ENCODE data around the gene GLT8D1. TPM values are rescaled to one million over a fixed set of nuclear protein-coding genes. Genes with fewer than 3 reads are reported as not detected.
A peak's percentile ranks its signal among the peaks of the same experiment; 100 is the strongest.

Gene GLT8D1
- total and polyA plus RNA-seq, 4 donors: 96.0 to 114 (median 103) TPM

Small RNAs within 50 kb of the gene (small RNA-seq; reads per million reads assigned to genes)
- gene AC006254.2 (ENCODE audit: low replicate concordance): not detected
- 1,508 reads per million, percentile 99 among the genes with 10 or more reads in this experiment for gene RF00569 (ENCODE audit: low replicate concordance)
- not detected for gene RF01183 (ENCODE audit: low replicate concordance)
- 0.41 reads per million, percentile 46 among the genes with 10 or more reads in this experiment for gene SNORD19 (ENCODE audit: low replicate concordance)
- not detected for gene SNORD19B (ENCODE audit: low replicate concordance)
- 3,298 reads per million, percentile 100 among the genes with 10 or more reads in this experiment for gene SNORD69 (ENCODE audit: low replicate concordance)

Other genes with a start within 250 kb of the GLT8D1 start
- gene STAB1, start 210.5 kb downstream of the GLT8D1 start, total RNA-seq: 10 to 100 TPM; 38.3 to 79.7 TPM
- 10 to 100 TPM; 34.5 to 38.3 TPM for gene STAB1, start 210.5 kb downstream of the GLT8D1 start, polyA plus RNA-seq (ENCODE audit: insufficient read length in 2 of 2)
- gene NT5DC2, start 171.9 kb downstream of the GLT8D1 start, total RNA-seq: 10 to 100 TPM; 33.6 to 83.3 TPM
- 100 to 1,000 TPM; 204 to 205 TPM for gene NT5DC2, start 171.9 kb downstream of the GLT8D1 start, polyA plus RNA-seq (ENCODE audit: insufficient read length in 2 of 2)
- gene UQCC5, start 169.2 kb downstream of the GLT8D1 start, total RNA-seq: 10 to 100 TPM in 1 of 2 donors, 1 to 10 TPM in 1; 2.8 to 19.9 TPM
- 10 to 100 TPM; 21.7 to 21.9 TPM for gene UQCC5, start 169.2 kb downstream of the GLT8D1 start, polyA plus RNA-seq (ENCODE audit: insufficient read length in 2 of 2)
- gene PBRM1, start 19.9 kb downstream of the GLT8D1 start, total RNA-seq: 100 to 1,000 TPM in 1 of 2 donors, 10 to 100 TPM in 1; 71.9 to 105 TPM
- 10 to 100 TPM; 35.9 to 46.9 TPM for gene PBRM1, start 19.9 kb downstream of the GLT8D1 start, polyA plus RNA-seq (ENCODE audit: insufficient read length in 2 of 2)
- 10 to 100 TPM; 63.7 to 74.7 TPM for gene GNL3, start 19.8 kb downstream of the GLT8D1 start, total RNA-seq
- 10 to 100 TPM; 65.0 to 75.6 TPM for gene GNL3, start 19.8 kb downstream of the GLT8D1 start, polyA plus RNA-seq (ENCODE audit: insufficient read length in 2 of 2)
- gene SPCS1, start 315 bp upstream of the GLT8D1 start, total RNA-seq: 10 to 100 TPM; 56.0 to 82.0 TPM
- 100 to 1,000 TPM; 148 to 150 TPM for gene SPCS1, start 315 bp upstream of the GLT8D1 start, polyA plus RNA-seq (ENCODE audit: insufficient read length in 2 of 2)
- 10 to 100 TPM; 41.4 to 47.3 TPM for gene NEK4, start 65.1 kb upstream of the GLT8D1 start, total RNA-seq
- gene NEK4, start 65.1 kb upstream of the GLT8D1 start, polyA plus RNA-seq (ENCODE audit: insufficient read length in 2 of 2): 10 to 100 TPM; 30.8 to 35.4 TPM
- under 1 TPM in 1 of 2 donors, not detected in 1; 0.44 TPM for gene ITIH1, start 71.8 kb upstream of the GLT8D1 start, total RNA-seq
- gene ITIH1, start 71.8 kb upstream of the GLT8D1 start, polyA plus RNA-seq (ENCODE audit: insufficient read length in 2 of 2): under 1 TPM in 1 of 2 donors, not detected in 1; 0.15 TPM
- 1 to 10 TPM; 2.0 to 4.0 TPM for gene ITIH3, start 89.0 kb upstream of the GLT8D1 start, total RNA-seq
- 1 to 10 TPM in 1 of 2 donors, under 1 TPM in 1; 0.92 to 6.2 TPM for gene ITIH3, start 89.0 kb upstream of the GLT8D1 start, polyA plus RNA-seq (ENCODE audit: insufficient read length in 2 of 2)
- 10 to 100 TPM; 11.2 to 41.9 TPM for gene ITIH4, start 124.9 kb upstream of the GLT8D1 start, total RNA-seq
- 10 to 100 TPM in 1 of 2 donors, 1 to 10 TPM in 1; 6.4 to 28.9 TPM for gene ITIH4, start 124.9 kb upstream of the GLT8D1 start, polyA plus RNA-seq (ENCODE audit: insufficient read length in 2 of 2)
- 100 to 1,000 TPM in 1 of 2 donors, 1 to 10 TPM in 1; 4.5 to 189 TPM for gene MUSTN1, start 129.2 kb upstream of the GLT8D1 start, total RNA-seq
- gene MUSTN1, start 129.2 kb upstream of the GLT8D1 start, polyA plus RNA-seq (ENCODE audit: insufficient read length in 2 of 2): 10 to 100 TPM in 1 of 2 donors, under 1 TPM in 1; 0.65 to 14.2 TPM
- 10 to 100 TPM; 16.3 to 65.6 TPM for gene STIMATE, start 191.8 kb upstream of the GLT8D1 start, total RNA-seq
- gene STIMATE, start 191.8 kb upstream of the GLT8D1 start, polyA plus RNA-seq (ENCODE audit: insufficient read length in 2 of 2): 10 to 100 TPM; 20.4 to 24.0 TPM